ENCODE data around the gene SARDH.
"Not testable (repeated sequence)": the region's sequence is repeated elsewhere in the genome, so short reads cannot be mapped to it uniquely, and the experiment has no call there.

Gene SARDH

GRCh38 chr9:133640580-133641395 lies 97.4 kb downstream of the SARDH start:
- no peak for DNase-seq

- no peak for DNase-seq
Measured at GRCh38 chr9:133640160-133640559, 98.0 kb downstream of the SARDH start.

GRCh38 chr9:133639613-133640012 lies 98.5 kb downstream of the SARDH start:
- DNase-seq, result no peak

- no peak for DNase-seq
Measured at GRCh38 chr9:133638711-133639110, 99.4 kb downstream of the SARDH start.

- no peak for DNase-seq
Measured at GRCh38 chr9:133638076-133638475, 100.1 kb downstream of the SARDH start.

GRCh38 chr9:133637451-133638055 lies 100.6 kb downstream of the SARDH start:
- DNase-seq, result no peak

- no peak for DNase-seq
Measured at GRCh38 chr9:133636902-133637301, 101.2 kb downstream of the SARDH start.

GRCh38 chr9:133635533-133636531 lies 102.3 kb downstream of the SARDH start, which contains the start of gene DBH:
DBH (plus strand) TSS chr9:133636363; CDS start chr9:133636372, 9 bp downstream.
- no peak for DNase-seq

- no peak for DNase-seq
Measured at GRCh38 chr9:133635098-133635497, 103.1 kb downstream of the SARDH start.

GRCh38 chr9:133634081-133634691 lies 104.0 kb downstream of the SARDH start:
- DNase-seq, result no peak

- no peak for DNase-seq
Measured at GRCh38 chr9:133633681-133634080, 104.5 kb downstream of the SARDH start.

GRCh38 chr9:133632806-133633680 lies 105.1 kb downstream of the SARDH start:
- DNase-seq, result no peak

GRCh38 chr9:133631111-133631510 lies 107.0 kb downstream of the SARDH start:
- no peak for DNase-seq

- DNase-seq, result no peak
Measured at GRCh38 chr9:133629221-133630110, 108.7 kb downstream of the SARDH start.

GRCh38 chr9:133628766-133629165 lies 109.4 kb downstream of the SARDH start:
- DNase-seq, result no peak

GRCh38 chr9:133627341-133627740 lies 110.8 kb downstream of the SARDH start:
- DNase-seq, result no peak

- not testable (repeated sequence) for DNase-seq
Measured at GRCh38 chr9:133626008-133626407, 112.1 kb downstream of the SARDH start.

- DNase-seq, result no peak
Measured at GRCh38 chr9:133622555-133622954, 115.6 kb downstream of the SARDH start.

GRCh38 chr9:133621725-133622267 lies 116.4 kb downstream of the SARDH start:
- DNase-seq, result no peak

GRCh38 chr9:133619791-133620190 lies 118.4 kb downstream of the SARDH start:
- no peak for DNase-seq
